SH-SY5Y (cell line): ENCODE measurements around the gene ADH1B.

Experiments
- GATA2 ChIP-seq: IDR thresholded peaks from 2 replicates; pipeline ENCODE4 v1.6.1; 2011; ENCODE audit warnings: mild to moderate bottlenecking, low read depth, low read length
- GATA3 ChIP-seq: IDR thresholded peaks from 2 replicates; pipeline ENCODE4 v1.6.1; 2011; ENCODE audit warnings: low read depth, mild to moderate bottlenecking, low read length, moderate library complexity

DNA sequence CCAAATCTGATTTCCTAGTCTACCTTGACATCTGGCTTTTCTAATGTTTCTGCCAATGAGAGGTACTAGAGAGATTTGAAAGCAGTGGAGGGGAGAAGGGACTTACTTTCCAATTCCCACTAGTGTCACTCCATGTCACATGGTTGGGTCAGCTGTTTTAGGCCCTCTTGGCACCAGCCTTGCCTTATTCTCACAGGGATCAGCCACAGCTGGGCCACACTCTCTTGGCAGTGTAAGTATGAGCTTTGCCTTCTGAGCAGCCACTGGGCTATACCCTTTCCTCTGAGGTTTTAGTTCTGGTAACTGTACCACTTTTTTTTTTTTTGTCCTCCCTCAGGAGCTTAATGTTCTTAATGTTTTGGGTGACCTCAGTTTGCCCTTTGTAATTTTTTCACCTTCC is 41.6 kb upstream of the ADH1B start:
- TF ChIP-seq GATA3 (no peak), GATA2 (no peak)
